Adrenal gland (tissue), 12 donors: ENCODE results near the gene HEXB. TPM values are rescaled to one million over a fixed set of nuclear protein-coding genes. Genes with fewer than 3 reads are reported as not detected.
"Not testable (repeated sequence)": the region's sequence is repeated elsewhere in the genome, so short reads cannot be mapped to it uniquely, and the experiment has no call there.

Experiments
- DNase-seq, 7 donors: peaks; one replicate each; pipeline ENCODE4 v3.0.0-alpha.2; 2019 to 2020
- H3K27ac ChIP-seq, 5 donors: fragments of 200-600 bp; sonication (generic) in 4 of 5; 1 replicate in 3 of 5; 2 replicates in 2 of 5; pipeline versions ENCODE4 v1.5.1 to v1.8.0; 2016 to 2020; ENCODE audit warnings: mild to moderate bottlenecking in 1 of 5
- H3K27me3 ChIP-seq: fragments of 200-600 bp; 2 replicates; pipeline ENCODE4 v1.8.0; 2021
- H3K36me3 ChIP-seq, 2 donors: fragments of 200-600 bp; replicated peaks in 1 of 2; 1 replicate in 1 of 2; 2 replicates in 1 of 2; pipeline versions ENCODE4 v1.5.1 to v1.8.0; 2018 to 2022
- H3K4me1 ChIP-seq, 2 donors: fragments of 200-600 bp; replicated peaks in 1 of 2; 1 replicate in 1 of 2; 2 replicates in 1 of 2; pipeline versions ENCODE4 v1.5.1 to v1.8.0; 2018 to 2021
- H3K4me3 ChIP-seq, 4 donors: fragments of 200-600 bp; sonication (generic) in 3 of 4; one replicate each; pipeline ENCODE4 v1.5.1; 2016 to 2018
- H3K9me3 ChIP-seq, 3 donors: fragments of 200-600 bp; sonication (generic) in 1 of 3; replicated peaks in 1 of 3; 1 replicate in 2 of 3; 2 replicates in 1 of 3; pipeline versions ENCODE4 v1.5.1 to v1.8.0; 2016 to 2021
- POLR2A ChIP-seq, 2 donors: fragments of 450-650 bp; IDR thresholded peaks; one replicate each; pipeline ENCODE4 v1.6.1; 2017; ENCODE audit warnings: antibody characterized with exemption in 2 of 2, mild to moderate bottlenecking in 2 of 2, moderate library complexity in 1 of 2
- WGBS, 4 donors: extraction: QIAGEN DNeasy Blood & Tissue Kit in 2 of 4; methylation state at CpG; one replicate each; pipeline versions ENCODE4 v1.1.5 to v1.1.7; 2013 to 2017; 5-methylcytosine and 5-hydroxymethylcytosine counted together
- intact Hi-C, 2 donors: fragments of 100-400 bp; cut with DNase I; formaldehyde crosslinking; loops; one replicate each; pipeline versions ENCODE4 v1.14.1 to v1.15.0; 2022 to 2023
- polyA plus RNA-seq, 3 donors: library from polyadenylated mRNA; stranded (reverse); fragments of 200-250 nt in 2 of 3; fragments of 350-450 nt in 1 of 3; fragmentation: Illumina TruSeq in 1 of 3; extraction: RNeasy Lipid Tissue Mini Kit (QIAGEN cat#74804) in 1 of 3; gene quantifications; one replicate each; pipeline ENCODE4 v1.2.3, GENCODE V29; 2013 to 2014
- total RNA-seq, 9 donors: library from RNA; depleted of rRNA in 4 of 9; stranded (reverse); fragments of >200 nt in 4 of 9; fragments of 120-200 nt in 1 of 9; fragmentation: NEBNext Ultra II Directional in 1 of 9; extraction: Animal tissue kit (Norgen Biotek cat#: 25700) in 1 of 9; gene quantifications; one replicate each; pipeline versions ENCODE4 v1.1.0 to v1.2.4, GENCODE V29; 2013 to 2023
- TF ChIP-seq, protein P1 (sequence below), 6 experiments: fragments of 450-650 bp in 4 of 6; fragments of 200-600 bp in 2 of 6; sonication (generic) in 1 of 6; IDR thresholded peaks; 1 replicate in 5 of 6; 2 replicates in 1 of 6; pipeline versions ENCODE4 v1.5.1 to v1.8.0; 2016 to 2021; ENCODE audit warnings: antibody characterized with exemption in 6 of 6, mild to moderate bottlenecking in 2 of 6, moderate library complexity in 1 of 6
- donor health status: healthy with polysubstance abuse.
- donor health status: Bipolar disorder and iron deficiency.
- donor health status: DM: yes; HTN: yes; CAD: no.
- donor health status: DM: no; HTN: no; CAD: no.
- donor health status: DM: no; HTN: no; CAD: no.
- donor health status: DM: yes; HTN: yes; CAD: no.

HEXB gene
- total and polyA plus RNA-seq, 12 donors, result 92.0 to 216 (median 128) TPM

DNA sequence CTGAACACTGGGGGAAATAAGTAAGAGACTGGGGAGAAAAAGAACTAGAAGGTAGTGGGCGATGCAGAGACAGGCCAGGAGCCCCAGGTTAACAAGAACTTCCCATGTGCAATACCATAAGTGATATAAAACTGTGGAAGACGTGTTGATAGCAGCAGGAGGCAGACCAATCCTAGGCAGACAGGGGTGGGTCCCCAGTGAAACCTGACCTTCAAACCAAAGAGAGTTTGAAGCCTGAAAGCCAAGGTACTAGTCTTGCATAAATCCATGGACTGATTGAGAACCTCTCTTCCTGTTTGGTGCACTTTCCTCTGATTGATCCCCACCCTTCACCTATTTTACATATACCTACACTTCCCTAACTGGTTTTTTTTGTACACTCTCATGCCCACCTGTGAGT lies 15.2 kb upstream of the HEXB start:
- no peak for DNase-seq
- intact Hi-C loops, result loop anchor here in 1 of 2 donors (10.0 kb wide), 2 partner anchors 95 to 245 kb away; partner anchors contain the start of genes GFM2 and NSA2
- Histone ChIP-seq H3K9me3 (no peaks in the 10 kb centered on the region), H3K4me3 (no peak overlapping the region), H3K27ac (no peak overlapping the region), H3K4me1 (no peaks in the 10 kb centered on the region), H3K36me3 (no peaks in the 10 kb centered on the region), H3K27me3 (no peaks in the 10 kb centered on the region)
- 68 to 83% (median 76%) methylated on average over 2 of the region's 2 CpGs for WGBS, 4 donors
- TF ChIP-seq, protein P1, sequence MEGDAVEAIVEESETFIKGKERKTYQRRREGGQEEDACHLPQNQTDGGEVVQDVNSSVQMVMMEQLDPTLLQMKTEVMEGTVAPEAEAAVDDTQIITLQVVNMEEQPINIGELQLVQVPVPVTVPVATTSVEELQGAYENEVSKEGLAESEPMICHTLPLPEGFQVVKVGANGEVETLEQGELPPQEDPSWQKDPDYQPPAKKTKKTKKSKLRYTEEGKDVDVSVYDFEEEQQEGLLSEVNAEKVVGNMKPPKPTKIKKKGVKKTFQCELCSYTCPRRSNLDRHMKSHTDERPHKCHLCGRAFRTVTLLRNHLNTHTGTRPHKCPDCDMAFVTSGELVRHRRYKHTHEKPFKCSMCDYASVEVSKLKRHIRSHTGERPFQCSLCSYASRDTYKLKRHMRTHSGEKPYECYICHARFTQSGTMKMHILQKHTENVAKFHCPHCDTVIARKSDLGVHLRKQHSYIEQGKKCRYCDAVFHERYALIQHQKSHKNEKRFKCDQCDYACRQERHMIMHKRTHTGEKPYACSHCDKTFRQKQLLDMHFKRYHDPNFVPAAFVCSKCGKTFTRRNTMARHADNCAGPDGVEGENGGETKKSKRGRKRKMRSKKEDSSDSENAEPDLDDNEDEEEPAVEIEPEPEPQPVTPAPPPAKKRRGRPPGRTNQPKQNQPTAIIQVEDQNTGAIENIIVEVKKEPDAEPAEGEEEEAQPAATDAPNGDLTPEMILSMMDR (IDR thresholded peaks at IDR 0.05), result no peak
- no peak for TF ChIP-seq POLR2A (IDR thresholded peaks at IDR 0.05)

DNA sequence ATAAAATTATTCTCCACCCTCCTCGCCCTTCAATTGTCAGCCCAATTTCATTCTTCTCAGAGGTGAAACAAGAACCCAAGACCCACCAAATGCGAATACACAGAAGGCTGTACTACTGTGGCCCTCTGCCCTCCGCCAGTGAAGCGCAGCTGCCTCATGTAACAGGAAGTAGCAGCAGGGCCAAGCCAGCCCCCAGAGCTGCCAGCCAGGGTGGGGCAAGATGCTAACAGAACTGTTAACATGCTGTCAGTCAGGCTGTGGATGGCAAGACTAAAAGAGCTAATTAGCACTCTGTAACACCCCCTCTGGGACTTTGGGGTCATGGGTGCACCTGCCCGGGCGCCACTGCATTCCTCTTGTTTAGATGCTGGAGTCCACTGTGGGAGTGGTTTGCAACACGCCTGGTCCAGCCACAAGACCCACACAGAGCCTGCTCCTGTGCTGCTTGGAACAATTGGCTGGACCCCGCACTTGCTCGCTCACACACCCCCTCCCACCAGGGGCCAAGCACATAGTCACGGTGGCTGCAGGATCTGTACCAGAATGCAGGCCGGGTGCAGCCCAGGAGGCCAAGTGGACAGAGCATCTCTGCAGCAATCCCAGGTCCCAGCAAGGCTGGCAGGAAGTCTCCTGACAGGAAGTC lies 14.5 kb upstream of the HEXB start:
- Histone ChIP-seq H3K4me1 (no peaks in the 10 kb centered on the region), H3K4me3 (no peak overlapping the region), H3K36me3 (no peaks in the 10 kb centered on the region), H3K9me3 (no peaks in the 10 kb centered on the region), H3K27ac (no peak overlapping the region), H3K27me3 (no peaks in the 10 kb centered on the region)
- 71 to 85% (median 80%) methylated on average over 7 to 11 of the region's 11 CpGs for WGBS, 4 donors
- no peak for DNase-seq
- no peak for TF ChIP-seq POLR2A (IDR thresholded peaks at IDR 0.05)
- TF ChIP-seq, protein P1 (IDR thresholded peaks at IDR 0.05), result no peak
- intact Hi-C loops, result loop anchor here in 1 of 2 donors (10.0 kb wide), 2 partner anchors 94 to 244 kb away; partner anchors contain the start of genes GFM2 and NSA2

DNA sequence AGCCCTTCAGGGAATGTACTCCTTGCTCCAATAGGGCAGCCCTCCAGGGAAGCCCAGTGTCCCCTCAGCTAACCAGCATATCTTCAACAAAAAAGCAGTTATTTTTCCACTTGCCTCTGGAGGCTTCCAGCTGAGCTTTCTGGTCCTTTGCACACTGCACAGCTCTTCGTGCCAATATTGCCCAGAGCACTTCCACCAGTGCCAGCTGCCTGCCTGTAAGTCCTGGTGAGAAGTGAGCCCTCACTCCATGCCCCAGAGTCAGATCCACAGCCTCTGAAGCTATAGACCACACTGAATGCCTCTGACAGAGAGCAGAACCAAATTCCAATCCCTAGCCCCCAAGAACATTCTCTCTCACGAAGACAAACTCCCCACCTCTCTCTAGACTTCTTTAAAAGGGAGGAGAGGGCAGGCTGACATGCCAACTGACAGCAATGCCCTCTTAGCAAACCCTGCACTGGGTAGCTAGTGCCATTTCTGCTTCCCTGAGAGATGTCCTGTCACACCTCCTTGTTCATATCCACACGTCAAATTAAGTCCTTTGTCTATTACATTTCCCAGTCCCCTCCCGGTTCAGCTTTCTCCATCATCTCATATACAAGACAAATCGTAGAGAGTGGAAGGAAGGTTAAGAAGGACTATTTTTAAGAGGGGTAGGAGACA lies 12.7 kb upstream of the HEXB start:
- 56 to 60% (median 57%) methylated on average over 5 of the region's 5 CpGs for WGBS, 4 donors
- no peaks in the 10 kb centered on the region for H3K9me3 ChIP-seq
- no peaks in the 10 kb centered on the region for H3K27me3 ChIP-seq
- intact Hi-C loops, result loop anchor here (2.0 to 10.0 kb wide), 3 partner anchors 92 to 244 kb away; partner anchors contain the start of genes GFM2 (in 1 of the 2) and NSA2 (in 1 of the 2)
- no peak overlapping the region for H3K27ac ChIP-seq
- no peak overlapping the region for H3K4me3 ChIP-seq
- DNase-seq, result no peak
- no peaks in the 10 kb centered on the region for H3K4me1 ChIP-seq
- H3K36me3 ChIP-seq, result no peaks in the 10 kb centered on the region
- TF ChIP-seq, protein P1 (IDR thresholded peaks at IDR 0.05), result no peak
- no peak for TF ChIP-seq POLR2A (IDR thresholded peaks at IDR 0.05)

DNA sequence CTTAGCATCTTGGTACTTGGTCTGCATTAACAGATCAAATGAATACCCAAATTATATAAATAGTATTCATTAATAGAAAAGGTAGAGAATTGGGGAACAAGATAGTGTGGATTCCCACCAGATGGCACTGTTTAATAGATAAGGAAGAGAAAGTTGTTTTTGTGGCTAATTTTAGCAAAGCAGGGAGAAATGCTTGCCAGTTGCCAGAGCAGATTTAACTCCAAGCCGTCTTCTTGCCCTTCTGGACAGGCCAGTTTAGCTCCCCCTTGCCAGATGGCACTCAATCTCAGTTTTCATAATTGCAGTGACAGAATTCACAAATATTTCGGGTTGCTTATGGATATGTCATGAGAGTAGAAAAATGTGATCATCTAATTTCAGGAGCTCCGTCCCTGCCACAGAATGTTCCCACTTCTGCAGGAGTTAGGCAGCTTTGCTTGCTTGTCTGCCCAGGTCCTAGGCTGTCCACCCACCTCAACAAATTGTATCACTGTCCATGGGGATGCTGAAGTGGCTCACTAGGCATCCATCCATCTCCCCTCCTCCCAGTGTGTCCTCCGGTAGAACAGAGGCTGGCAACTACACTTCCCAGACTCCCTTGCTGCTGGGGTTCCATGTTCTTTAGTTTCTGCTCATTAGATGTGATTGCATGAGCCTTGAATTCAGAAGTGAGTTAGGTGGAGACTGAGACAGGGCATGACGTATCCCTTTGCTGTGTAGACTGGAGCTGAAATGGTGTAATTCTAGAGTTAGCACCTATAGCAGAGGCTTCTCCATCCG lies 11.8 kb upstream of the HEXB start:
- H3K9me3 ChIP-seq, result no peaks in the 10 kb centered on the region
- 27 to 41% (median 37%) methylated on average over 6 of the region's 6 CpGs for WGBS, 4 donors
- H3K4me1 ChIP-seq, result no peaks in the 10 kb centered on the region
- no peak overlapping the region for H3K27ac ChIP-seq
- H3K27me3 ChIP-seq, result no peaks in the 10 kb centered on the region
- peak in 5 of 7 donors; percentile 26 to 44 (median 30) for DNase-seq
- intact Hi-C loops, result loop anchor here (2.0 to 10.0 kb wide), 3 partner anchors 92 to 244 kb away; partner anchors contain the start of genes GFM2 (in 1 of the 2) and NSA2 (in 1 of the 2)
- TF ChIP-seq POLR2A (IDR thresholded peaks at IDR 0.05), result no peak
- TF ChIP-seq, protein P1 (IDR thresholded peaks at IDR 0.05), result peak; percentile 49 to 70 (median 66)
- peak overlapping the region in 1 of 4 donors; percentile 46 for H3K4me3 ChIP-seq
- H3K36me3 ChIP-seq, result no peaks in the 10 kb centered on the region

DNA sequence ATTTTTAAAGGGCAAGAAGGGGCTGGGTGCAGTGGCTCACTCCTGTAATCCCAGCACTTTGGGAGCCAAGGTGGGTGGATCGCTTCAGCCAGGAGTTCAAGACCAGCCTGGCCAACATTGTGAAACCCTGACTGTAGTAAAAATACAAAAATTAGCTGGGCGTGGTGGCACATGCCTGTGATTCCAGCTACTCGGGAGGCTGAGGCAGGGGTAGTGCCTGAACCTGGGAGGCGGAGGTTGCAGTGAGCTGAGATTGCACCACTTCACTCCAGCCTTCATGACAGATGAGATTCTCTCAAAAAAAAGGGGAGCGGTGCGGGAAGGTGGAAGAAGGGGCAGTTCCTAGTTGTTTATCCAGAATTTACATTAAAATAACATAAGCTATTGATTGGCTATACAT lies 8.6 kb upstream of the HEXB start:
- not testable (repeated sequence) for H3K4me3 ChIP-seq, H3K9me3 ChIP-seq, H3K27ac ChIP-seq, H3K4me1 ChIP-seq, H3K36me3 ChIP-seq, H3K27me3 ChIP-seq, DNase-seq
- 89 to 95% (median 90%) methylated on average over 6 of the region's 6 CpGs for WGBS, 4 donors
- intact Hi-C loops, result loop anchor here in 1 of 2 donors (10.0 kb wide), 2 partner anchors 88 to 238 kb away; partner anchors contain the start of genes GFM2 and NSA2

DNA sequence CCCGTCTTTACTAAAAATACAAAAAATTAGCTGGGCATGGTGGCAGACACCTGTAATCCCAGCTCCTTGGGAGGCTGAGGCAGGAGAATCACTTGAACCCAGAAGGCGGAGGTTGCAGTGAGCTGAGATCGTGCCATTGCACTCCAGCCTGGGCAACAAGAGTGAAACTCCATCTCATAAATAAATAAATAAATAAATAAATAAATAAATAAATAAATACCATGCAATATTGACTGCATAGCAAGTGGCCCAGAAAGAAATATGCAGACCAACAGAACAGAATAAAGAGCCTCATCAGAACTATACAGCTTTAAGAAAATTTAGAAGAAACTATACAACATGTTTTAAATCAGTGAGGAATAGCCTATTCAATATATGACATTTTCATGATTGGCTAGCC lies 6.9 kb upstream of the HEXB start:
- 79 to 94% (median 87%) methylated on average over 3 of the region's 3 CpGs for WGBS, 4 donors

More for the DNA sequence above, 6.9 kb upstream of the HEXB start:
- H3K4me3 ChIP-seq, H3K27me3 ChIP-seq, H3K36me3 ChIP-seq, H3K27ac ChIP-seq, H3K9me3 ChIP-seq, DNase-seq, H3K4me1 ChIP-seq: not testable (repeated sequence)
- intact Hi-C loops, result loop anchor here in 1 of 2 donors (10.0 kb wide), 2 partner anchors 87 to 237 kb away; partner anchors contain the start of genes GFM2 and NSA2
